ENCODE measurements around the gene CFAP58.

The CFAP58 gene

DNA sequence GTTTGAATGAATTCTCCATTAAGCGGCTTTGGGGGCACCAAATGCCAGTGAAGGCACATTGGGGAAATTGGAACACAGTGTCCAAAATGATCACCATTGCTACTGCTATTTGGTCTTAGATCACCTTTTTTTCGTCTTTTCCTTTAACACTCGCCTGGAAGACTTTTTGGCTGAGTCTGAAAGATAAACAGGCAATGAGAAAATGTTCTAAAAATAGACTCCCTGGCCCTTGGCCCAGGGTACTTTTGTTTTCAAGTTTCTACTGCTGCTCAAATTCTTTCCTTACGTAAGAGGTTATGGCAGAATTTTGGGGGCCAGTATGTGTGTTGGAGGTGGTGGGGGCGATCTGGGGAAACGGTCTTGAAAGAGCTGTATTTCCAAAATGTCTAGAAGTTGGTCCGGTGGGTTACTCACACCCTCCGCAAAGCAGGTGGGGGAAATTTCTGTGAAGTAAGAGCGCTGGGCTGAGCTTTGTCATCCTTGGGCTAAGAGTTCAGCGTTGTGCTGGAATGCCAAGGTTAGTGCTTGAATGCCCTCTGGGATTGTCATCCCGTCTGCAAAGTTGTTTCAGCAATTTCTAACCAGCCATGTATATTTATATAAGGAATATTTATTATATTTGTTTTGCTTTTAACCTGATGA lies 14.0 kb upstream of the CFAP58 start:
- TF ChIP-seq, protein P1, sequence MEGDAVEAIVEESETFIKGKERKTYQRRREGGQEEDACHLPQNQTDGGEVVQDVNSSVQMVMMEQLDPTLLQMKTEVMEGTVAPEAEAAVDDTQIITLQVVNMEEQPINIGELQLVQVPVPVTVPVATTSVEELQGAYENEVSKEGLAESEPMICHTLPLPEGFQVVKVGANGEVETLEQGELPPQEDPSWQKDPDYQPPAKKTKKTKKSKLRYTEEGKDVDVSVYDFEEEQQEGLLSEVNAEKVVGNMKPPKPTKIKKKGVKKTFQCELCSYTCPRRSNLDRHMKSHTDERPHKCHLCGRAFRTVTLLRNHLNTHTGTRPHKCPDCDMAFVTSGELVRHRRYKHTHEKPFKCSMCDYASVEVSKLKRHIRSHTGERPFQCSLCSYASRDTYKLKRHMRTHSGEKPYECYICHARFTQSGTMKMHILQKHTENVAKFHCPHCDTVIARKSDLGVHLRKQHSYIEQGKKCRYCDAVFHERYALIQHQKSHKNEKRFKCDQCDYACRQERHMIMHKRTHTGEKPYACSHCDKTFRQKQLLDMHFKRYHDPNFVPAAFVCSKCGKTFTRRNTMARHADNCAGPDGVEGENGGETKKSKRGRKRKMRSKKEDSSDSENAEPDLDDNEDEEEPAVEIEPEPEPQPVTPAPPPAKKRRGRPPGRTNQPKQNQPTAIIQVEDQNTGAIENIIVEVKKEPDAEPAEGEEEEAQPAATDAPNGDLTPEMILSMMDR (IDR thresholded peaks at IDR 0.05; ENCODE audit: borderline replicate concordance, control extremely low read depth, extremely low read depth, insufficient read depth, missing control alignments), result no peak
- no peak for DNase-seq (ENCODE audit: low spot score)
- in situ Hi-C loops (cut with MboI; ENCODE audit: low sequenced_read_pairs, unreplicated experiment), result no loop called here

DNA sequence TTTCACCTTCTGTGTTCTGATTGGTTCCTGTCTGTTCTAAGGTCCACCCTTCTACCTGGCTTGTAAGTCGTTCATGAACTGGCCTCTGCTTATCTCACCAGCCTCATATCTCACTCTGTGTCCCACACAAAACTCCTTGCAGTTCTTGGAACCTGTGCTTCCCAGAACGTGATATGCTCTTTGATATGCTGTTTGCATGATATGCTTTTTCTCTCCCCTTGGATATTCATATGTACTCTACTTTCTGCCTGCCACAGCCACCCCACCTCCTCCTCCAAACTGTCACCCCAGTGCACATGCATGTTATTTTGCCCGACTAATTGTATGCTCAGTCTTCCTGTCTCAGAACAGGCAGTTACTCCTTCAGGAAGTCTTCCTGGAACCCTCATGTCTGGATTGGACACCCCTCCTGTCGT lies 13.5 kb upstream of the CFAP58 start:
- TF ChIP-seq, protein P1 (IDR thresholded peaks at IDR 0.05; ENCODE audit: borderline replicate concordance, control extremely low read depth, extremely low read depth, insufficient read depth, missing control alignments), result no peak
- no peak for DNase-seq (ENCODE audit: low spot score)
- in situ Hi-C loops (cut with MboI; ENCODE audit: low sequenced_read_pairs, unreplicated experiment), result no loop called here

DNA sequence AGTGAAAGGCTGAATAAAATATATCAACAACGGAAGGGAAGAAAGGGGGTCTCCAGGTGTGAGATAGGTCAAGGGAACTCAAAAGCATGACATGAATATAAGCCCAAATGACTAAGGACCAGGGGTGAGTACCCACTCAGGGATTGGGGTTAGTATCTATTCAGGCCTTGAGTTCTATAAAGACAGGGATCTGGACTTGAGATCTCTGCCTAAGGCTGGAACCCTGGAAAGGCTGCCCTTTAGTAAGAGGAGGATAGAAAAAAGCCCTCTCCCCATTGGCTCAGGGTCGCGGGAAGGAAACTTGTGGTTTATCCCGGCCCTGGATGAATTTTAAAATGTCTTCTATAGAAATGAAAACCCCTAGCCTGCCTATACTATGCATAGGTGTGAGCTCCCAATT lies 13.0 kb upstream of the CFAP58 start:
- in situ Hi-C loops (cut with MboI; ENCODE audit: low sequenced_read_pairs, unreplicated experiment), result no loop called here
- TF ChIP-seq, protein P1 (IDR thresholded peaks at IDR 0.05; ENCODE audit: borderline replicate concordance, control extremely low read depth, extremely low read depth, insufficient read depth, missing control alignments), result no peak
- DNase-seq (ENCODE audit: low spot score), result no peak

DNA sequence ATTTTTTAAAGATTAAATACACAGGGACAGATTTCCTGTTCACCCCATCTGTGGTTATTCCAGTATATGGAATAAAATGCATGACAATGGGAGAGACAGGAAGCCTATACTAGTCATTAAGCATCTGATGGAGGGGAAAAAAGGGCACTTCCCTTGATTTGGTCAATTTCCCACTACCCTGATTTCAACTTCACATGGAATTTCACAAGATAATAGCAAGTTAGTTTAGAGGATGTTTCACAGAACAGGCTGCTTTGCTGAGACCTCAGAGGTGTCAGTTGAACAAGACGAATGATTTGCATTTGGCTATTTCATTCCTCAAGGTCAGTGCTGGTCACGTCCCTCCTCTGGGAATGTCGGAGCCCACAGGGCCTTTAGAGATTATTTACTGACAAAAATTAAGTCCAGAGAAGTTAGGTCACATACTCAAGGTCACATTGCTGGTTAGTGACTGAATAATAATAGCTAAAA lies 10.7 kb upstream of the CFAP58 start:
- no peak for DNase-seq (ENCODE audit: low spot score)
- in situ Hi-C loops (cut with MboI; ENCODE audit: low sequenced_read_pairs, unreplicated experiment), result no loop called here
- TF ChIP-seq, protein P1 (IDR thresholded peaks at IDR 0.05; ENCODE audit: borderline replicate concordance, control extremely low read depth, extremely low read depth, insufficient read depth, missing control alignments), result no peak

DNA sequence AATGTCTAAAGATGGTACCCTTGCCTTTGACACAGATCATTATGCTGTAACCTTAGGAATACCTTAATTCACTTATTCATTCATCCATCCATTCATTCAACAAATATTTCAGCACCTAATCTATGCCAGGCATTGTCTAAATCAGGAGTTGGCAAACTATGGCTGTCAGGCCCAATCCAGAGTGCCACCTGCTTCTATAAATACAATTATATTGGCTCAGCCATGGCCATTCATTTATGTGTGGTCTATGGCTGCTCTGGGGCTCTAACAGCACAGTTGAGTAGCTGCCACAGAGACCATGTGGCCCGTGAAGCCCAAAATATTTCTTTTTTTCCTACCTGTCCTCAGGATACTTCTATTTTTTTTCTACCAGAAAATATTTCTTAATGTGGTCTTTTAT lies 9.4 kb upstream of the CFAP58 start:
- TF ChIP-seq, protein P1 (IDR thresholded peaks at IDR 0.05; ENCODE audit: borderline replicate concordance, control extremely low read depth, extremely low read depth, insufficient read depth, missing control alignments), result no peak
- DNase-seq (ENCODE audit: low spot score), result no peak
- in situ Hi-C loops (cut with MboI; ENCODE audit: low sequenced_read_pairs, unreplicated experiment), result no loop called here

DNA sequence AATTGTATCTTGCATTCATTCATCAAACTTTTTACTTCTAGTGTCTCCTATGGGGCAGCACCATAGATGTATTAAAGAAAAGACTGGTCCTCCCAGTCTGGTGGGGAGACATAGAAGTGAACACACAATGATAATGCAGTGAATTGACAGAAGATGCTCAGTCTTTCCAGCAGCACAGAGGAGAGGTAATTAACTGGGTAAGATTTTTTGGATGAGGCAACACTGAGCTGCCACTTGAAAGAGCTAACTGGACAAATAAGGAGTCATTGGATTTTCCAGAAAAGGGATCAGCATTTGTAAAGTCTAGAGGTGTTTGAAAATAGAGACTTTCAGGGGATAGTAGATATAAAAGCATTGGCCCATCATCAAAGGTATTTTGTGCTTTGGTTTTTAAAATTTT lies 8.1 kb upstream of the CFAP58 start:
- in situ Hi-C loops (cut with MboI; ENCODE audit: low sequenced_read_pairs, unreplicated experiment), result loop anchor here (5.0 kb wide), 1 partner anchor 43 kb away; no protein-coding TSS in a partner anchor

More for the DNA sequence above, 8.1 kb upstream of the CFAP58 start:
- no peak for DNase-seq (ENCODE audit: low spot score)
- TF ChIP-seq, protein P1 (IDR thresholded peaks at IDR 0.05; ENCODE audit: borderline replicate concordance, control extremely low read depth, extremely low read depth, insufficient read depth, missing control alignments), result no peak

Data from GM13976 (cell line).